Fibroblast of lung (primary cell): ENCODE data around the gene SIGLEC6.

Experiments
- EZH2 ChIP-seq: IDR thresholded peaks from 2 replicates; pipeline ENCODE4 v1.5.1; 2012; ENCODE audit warnings: low read length, control low read depth, mild to moderate bottlenecking; ENCODE audit errors: missing control alignments
- TF ChIP-seq, protein P1 (sequence below), 2 donors: IDR thresholded peaks in 1 of 2; conservative IDR thresholded peaks in 1 of 2; 1 replicate in 1 of 2; 2 replicates in 1 of 2; pipeline ENCODE4 v1.5.1; 2011 to 2012; ENCODE audit warnings: low read length in 2 of 2, control low read depth in 1 of 2, inconsistent platforms in 1 of 2, low read depth in 1 of 2, mild to moderate bottlenecking in 1 of 2

- TF ChIP-seq, protein P1, sequence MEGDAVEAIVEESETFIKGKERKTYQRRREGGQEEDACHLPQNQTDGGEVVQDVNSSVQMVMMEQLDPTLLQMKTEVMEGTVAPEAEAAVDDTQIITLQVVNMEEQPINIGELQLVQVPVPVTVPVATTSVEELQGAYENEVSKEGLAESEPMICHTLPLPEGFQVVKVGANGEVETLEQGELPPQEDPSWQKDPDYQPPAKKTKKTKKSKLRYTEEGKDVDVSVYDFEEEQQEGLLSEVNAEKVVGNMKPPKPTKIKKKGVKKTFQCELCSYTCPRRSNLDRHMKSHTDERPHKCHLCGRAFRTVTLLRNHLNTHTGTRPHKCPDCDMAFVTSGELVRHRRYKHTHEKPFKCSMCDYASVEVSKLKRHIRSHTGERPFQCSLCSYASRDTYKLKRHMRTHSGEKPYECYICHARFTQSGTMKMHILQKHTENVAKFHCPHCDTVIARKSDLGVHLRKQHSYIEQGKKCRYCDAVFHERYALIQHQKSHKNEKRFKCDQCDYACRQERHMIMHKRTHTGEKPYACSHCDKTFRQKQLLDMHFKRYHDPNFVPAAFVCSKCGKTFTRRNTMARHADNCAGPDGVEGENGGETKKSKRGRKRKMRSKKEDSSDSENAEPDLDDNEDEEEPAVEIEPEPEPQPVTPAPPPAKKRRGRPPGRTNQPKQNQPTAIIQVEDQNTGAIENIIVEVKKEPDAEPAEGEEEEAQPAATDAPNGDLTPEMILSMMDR (conservative IDR thresholded peaks at IDR 0.05 in 1 of 2, IDR thresholded peaks at IDR 0.05 in 1 of 2; ENCODE audit: low read depth in 1 of 2, low read length in 2 of 2), result no peak
- no peak for TF ChIP-seq EZH2
Measured at GRCh38 chr19:51550848-51551672, 19.6 kb upstream of the SIGLEC6 start.
